Middle frontal gyrus (tissue), 1 donor: ENCODE data around the gene MMRN2.
"Not testable (repeated sequence)": the region's sequence is repeated elsewhere in the genome, so short reads cannot be mapped to it uniquely, and the experiment has no call there.

ENCODE experiments used
- DNase-seq: peaks from one replicate; pipeline ENCODE4 v3.0.0-alpha.2; 2015; ENCODE audit warnings: low spot score; ENCODE audit errors: extremely low spot score

The MMRN2 gene, protein sequence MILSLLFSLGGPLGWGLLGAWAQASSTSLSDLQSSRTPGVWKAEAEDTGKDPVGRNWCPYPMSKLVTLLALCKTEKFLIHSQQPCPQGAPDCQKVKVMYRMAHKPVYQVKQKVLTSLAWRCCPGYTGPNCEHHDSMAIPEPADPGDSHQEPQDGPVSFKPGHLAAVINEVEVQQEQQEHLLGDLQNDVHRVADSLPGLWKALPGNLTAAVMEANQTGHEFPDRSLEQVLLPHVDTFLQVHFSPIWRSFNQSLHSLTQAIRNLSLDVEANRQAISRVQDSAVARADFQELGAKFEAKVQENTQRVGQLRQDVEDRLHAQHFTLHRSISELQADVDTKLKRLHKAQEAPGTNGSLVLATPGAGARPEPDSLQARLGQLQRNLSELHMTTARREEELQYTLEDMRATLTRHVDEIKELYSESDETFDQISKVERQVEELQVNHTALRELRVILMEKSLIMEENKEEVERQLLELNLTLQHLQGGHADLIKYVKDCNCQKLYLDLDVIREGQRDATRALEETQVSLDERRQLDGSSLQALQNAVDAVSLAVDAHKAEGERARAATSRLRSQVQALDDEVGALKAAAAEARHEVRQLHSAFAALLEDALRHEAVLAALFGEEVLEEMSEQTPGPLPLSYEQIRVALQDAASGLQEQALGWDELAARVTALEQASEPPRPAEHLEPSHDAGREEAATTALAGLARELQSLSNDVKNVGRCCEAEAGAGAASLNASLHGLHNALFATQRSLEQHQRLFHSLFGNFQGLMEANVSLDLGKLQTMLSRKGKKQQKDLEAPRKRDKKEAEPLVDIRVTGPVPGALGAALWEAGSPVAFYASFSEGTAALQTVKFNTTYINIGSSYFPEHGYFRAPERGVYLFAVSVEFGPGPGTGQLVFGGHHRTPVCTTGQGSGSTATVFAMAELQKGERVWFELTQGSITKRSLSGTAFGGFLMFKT

DNA sequence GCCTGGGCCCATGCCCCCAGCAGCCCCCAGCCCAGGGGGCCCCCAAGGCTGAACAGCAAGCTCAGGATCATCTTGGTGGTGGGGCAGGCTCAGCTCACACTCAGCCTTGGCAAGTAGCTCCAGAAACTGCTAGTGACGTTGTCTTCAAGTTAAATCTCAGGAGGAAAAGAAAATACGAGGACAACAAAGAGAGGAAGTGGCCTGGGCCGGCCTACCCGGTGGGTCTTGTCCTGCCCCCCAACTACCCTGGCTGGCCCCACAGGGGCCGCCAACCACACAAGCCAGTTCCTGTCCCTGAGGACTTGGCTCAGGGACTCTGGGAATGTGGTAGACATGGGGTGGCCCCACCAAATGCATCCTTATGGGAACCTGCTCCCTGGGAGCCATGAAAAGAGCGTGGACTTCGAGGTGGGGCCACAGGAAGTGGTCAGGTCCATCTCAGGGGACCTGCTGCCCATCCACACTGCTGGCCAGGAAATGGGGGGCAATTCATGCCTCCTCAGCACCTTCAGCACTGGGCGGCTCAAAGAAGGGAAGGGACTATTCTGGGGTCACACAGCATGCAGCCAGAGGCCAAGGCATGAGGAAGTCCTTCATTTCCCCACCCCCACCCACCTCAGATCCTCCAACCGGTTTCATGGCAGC, at the start of gene MMRN2:
MMRN2 (minus strand) TSS at position 145 of the 645 bp plus-strand sequence; CDS start at position 71, 74 bp downstream.
- DNase-seq: no peak

DNA sequence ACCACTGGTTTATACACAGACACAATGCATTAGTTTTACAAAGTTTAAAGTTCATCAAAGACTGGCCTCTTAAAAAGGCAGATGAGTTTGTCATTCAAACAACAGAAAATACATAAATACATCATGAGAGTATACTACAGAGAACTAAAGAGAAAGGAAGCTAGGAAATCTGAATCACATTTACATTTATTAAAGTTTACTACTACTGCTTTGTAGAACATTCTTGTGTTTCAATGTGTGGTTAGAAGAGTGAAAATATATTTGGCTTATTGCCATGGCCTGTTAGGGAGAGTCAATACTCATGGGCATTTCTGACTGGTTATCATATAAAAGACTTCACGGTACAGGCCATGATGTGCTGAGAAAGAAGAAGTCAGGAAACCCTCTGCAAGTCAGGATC, 49.7 kb upstream of the MMRN2 start:
- not testable (repeated sequence) for DNase-seq

GRCh38 chr10:87000491-87000890, 43.1 kb upstream of the MMRN2 start:
- DNase-seq: no peak

DNA sequence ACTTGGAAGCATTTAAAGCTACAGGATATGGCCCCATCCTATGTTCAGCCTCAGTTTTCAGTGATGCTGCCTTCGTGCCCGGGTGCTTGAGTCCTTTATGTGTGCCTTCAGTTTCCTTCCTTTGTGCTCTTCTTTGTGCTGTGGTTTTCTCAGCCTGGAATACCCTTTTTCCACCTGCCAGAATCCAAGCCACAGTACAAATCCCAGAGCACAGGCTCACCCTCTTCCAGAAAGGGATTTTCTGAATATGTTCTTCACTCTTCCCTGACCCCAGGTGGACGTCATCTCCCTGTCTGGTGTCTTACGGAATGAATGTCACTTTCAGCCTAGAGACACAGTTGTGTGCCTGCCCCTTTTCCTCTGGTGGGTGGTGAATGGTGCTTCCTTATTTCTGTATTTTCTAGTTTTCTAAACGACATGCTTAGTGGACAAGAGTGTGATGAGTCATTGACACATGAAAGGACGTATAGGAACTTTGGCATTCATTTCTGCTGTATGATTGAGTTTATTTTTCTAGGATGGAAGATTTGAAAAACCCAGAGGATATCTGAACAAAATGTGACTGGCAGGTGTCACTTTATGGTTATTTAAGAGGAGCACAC, 42.5 kb upstream of the MMRN2 start:
- DNase-seq: not testable (repeated sequence)

GRCh38 chr10:86992929-86993328, 35.5 kb upstream of the MMRN2 start:
- no peak for DNase-seq

- DNase-seq: no peak
Measured at GRCh38 chr10:86992456-86992855, 35.0 kb upstream of the MMRN2 start.

GRCh38 chr10:86991362-86991761, 33.9 kb upstream of the MMRN2 start:
- not testable (repeated sequence) for DNase-seq

- no peak for DNase-seq
Measured at GRCh38 chr10:86988520-86988919, 31.1 kb upstream of the MMRN2 start.

- DNase-seq: not testable (repeated sequence)
Measured at GRCh38 chr10:86984498-86984897, 27.1 kb upstream of the MMRN2 start.

GRCh38 chr10:86981716-86982115, 24.3 kb upstream of the MMRN2 start:
- DNase-seq: no peak

GRCh38 chr10:86981020-86981419, 23.6 kb upstream of the MMRN2 start:
- not testable (repeated sequence) for DNase-seq

GRCh38 chr10:86979977-86980448, 22.6 kb upstream of the MMRN2 start:
- no peak for DNase-seq

- DNase-seq: no peak
Measured at GRCh38 chr10:86979296-86979818, 21.9 kb upstream of the MMRN2 start.

GRCh38 chr10:86978457-86978856, 21.0 kb upstream of the MMRN2 start:
- not testable (repeated sequence) for DNase-seq

DNA sequence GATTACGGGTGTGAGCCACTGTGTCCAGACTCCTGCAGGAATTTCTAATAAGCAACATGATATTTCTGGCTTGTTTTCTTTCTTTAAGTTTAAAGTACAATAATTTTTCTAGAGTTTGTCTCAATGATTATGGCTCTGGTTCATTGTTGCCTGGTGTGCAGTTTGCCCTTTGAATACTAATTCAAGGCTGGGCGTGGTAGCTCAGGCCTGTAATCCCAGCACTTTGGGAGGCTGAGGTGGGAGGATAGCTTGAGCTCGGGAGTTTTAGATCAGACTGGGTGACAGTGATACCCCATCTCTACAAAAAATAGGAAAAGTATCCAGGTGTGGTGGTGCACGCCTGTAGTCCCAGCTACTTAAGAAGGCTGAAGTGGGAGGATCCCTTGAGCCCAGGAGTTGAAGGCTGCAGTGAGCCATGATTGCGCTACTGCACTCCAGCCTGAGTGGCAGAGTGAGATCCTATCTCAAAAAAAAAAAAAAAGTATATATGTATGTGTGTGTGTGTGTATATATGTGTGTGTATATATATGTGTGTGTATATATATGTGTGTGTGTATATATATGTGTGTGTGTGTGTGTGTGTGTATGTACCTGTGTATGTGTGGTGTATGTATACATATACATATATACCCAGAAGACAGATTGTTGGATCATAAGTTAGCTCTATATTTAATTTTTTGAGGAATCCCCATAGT, 19.1 kb upstream of the MMRN2 start:
- DNase-seq: no peak

DNA sequence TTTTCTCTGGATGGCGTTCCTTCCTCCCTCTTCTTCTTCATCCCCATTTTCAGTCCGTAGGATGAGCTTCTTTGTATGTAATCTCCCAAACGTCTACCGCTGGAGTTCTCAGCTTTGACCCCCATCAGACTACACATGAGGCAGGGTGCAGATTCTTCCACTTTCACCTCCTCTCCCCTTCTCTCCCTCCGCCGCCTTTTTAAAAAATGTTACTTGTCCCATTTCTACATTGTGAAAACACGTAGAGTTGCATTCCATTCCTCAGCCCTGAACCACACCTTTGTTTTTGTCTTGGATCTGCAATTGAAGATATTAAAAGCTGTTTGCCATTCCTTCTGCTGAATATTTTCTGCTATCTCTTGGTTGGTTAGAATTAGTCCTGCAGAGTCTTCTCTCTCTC, 17.1 kb upstream of the MMRN2 start:
- DNase-seq: no peak

GRCh38 chr10:86972613-86973380, 15.4 kb upstream of the MMRN2 start:
- DNase-seq: no peak

GRCh38 chr10:86971232-86971991, 14.0 kb upstream of the MMRN2 start:
- no peak for DNase-seq

DNA sequence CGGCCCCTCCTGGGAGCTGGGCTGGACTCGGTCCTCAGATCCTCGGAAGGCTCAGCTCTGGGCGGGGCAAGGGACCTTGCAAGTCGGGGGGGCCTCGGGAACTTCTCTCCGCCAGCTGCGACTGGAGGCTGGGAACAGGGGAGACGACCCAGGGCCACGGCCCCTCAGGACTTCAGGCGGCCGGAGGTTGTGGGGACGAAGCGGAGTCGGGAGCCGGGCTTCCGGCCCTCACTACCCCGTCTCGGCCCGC, 13.5 kb upstream of the MMRN2 start:
- DNase-seq: no peak
